ENCODE results near the gene ZNF224. TPM values are rescaled to one million over a fixed set of nuclear protein-coding genes. Genes with fewer than 3 reads are reported as not detected.
A peak's percentile ranks its signal among the peaks of the same experiment; 100 is the strongest.

The ZNF224 gene
- total RNA-seq: 18.2 TPM
- 47.0 TPM for polyA plus RNA-seq
- long read RNA-seq, donor 1, partial matches to known transcripts: 0 of 3 reads
- long read RNA-seq, donor 1, other reads (novel, unspliced or antisense): 0 of 3 reads
- long read RNA-seq, donor 2, transcript ZNF224-203 (1 exons, 1,552 nt): minor isoform, 6 of 20 reads
- long read RNA-seq, donor 2, transcript ZNF224-201 (6 exons, 3,980 nt): minor isoform, 5 of 20 reads
- long read RNA-seq, donor 2, transcript ZNF224-208 (1 exons, 2,994 nt): major isoform, 8 of 20 reads
- long read RNA-seq, donor 2, partial matches to known transcripts: 0 of 20 reads
- long read RNA-seq, donor 2, other reads (novel, unspliced or antisense): 0 of 20 reads
- long read RNA-seq, donor 3, transcript ZNF224-208 (1 exons, 2,994 nt): major isoform, 6 of 13 reads
- long read RNA-seq, donor 3, transcript ZNF224-203 (1 exons, 1,552 nt): minor isoform, 5 of 13 reads
- long read RNA-seq, donor 3, partial matches to known transcripts: 0 of 13 reads
- long read RNA-seq, donor 3, other reads (novel, unspliced or antisense): 0 of 13 reads
- long read RNA-seq, donor 4, partial matches to known transcripts: 0 of 7 reads
- long read RNA-seq, donor 4, other reads (novel, unspliced or antisense): 0 of 7 reads
- long read RNA-seq, donor 5, transcript ZNF224-208 (1 exons, 2,994 nt): major isoform, 7 of 14 reads
- long read RNA-seq, donor 5, partial matches to known transcripts: 0 of 14 reads
- long read RNA-seq, donor 5, other reads (novel, unspliced or antisense): 0 of 14 reads
- long read RNA-seq, donor 6, transcript ZNF224-208 (1 exons, 2,994 nt): major isoform, 8 of 15 reads
- long read RNA-seq, donor 6, partial matches to known transcripts: 0 of 15 reads
- long read RNA-seq, donor 6, other reads (novel, unspliced or antisense): 0 of 15 reads
- long read RNA-seq, donor 7, transcript ZNF224-208 (1 exons, 2,994 nt): major isoform, 6 of 11 reads
- long read RNA-seq, donor 7, transcript ZNF224-201 (6 exons, 3,980 nt): minor isoform, 5 of 11 reads
- long read RNA-seq, donor 7, partial matches to known transcripts: 0 of 11 reads
- long read RNA-seq, donor 7, other reads (novel, unspliced or antisense): 0 of 11 reads
- long read RNA-seq, donor 8, partial matches to known transcripts: 0 of 2 reads
- long read RNA-seq, donor 8, other reads (novel, unspliced or antisense): 0 of 2 reads
- long read RNA-seq, donor 9, transcript ZNF224-203 (1 exons, 1,552 nt): major isoform, 6 of 9 reads
- long read RNA-seq, donor 9, partial matches to known transcripts: 0 of 9 reads
- long read RNA-seq, donor 9, other reads (novel, unspliced or antisense): 0 of 9 reads
- long read RNA-seq, donor 10, partial matches to known transcripts: 0 of 4 reads
- long read RNA-seq, donor 10, other reads (novel, unspliced or antisense): 0 of 4 reads

DNA sequence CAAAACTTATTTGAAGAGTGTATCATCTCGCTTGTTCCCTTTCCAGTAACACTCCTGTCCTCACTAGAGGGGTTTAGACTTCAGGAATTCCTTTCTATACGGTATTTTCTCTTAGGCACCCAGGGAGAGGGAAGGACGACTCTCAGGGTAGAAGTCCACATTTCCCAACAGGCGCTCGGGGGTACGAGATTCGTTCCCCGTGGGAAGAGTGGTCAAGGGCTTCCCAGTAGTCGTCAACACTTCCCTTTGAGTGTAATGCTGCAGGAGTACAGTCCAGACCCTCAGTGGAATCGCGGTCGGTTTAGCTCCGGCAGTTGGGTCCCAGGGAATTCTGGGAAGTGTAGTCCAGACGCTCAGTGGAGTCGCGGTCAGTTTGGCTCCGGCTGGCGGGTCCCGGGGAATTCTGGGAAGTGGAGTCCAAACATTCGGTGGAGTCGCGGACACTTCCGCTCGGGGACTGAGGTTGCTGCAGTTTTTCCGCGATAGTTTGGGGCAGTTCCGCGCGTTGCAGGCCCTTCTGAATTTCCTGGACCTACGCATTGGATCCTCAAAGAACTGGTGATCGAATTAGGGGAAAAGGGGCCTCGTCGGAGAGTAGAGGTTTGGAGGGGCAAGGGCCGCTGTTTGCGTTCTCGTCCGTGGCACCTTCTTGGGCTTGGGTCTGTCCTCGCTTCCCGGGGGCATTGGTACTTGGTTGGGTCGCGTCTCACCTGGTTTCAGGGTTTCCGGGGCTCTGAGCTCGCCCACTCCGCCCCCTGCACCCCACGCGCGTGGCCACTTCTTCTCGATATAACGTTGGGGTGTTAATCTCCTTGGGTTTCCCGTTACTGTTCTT, at the start of gene ZNF224:
ZNF224 (plus strand) TSS at position 431 of the 835 bp plus-strand sequence. CDS start 3,513 bp downstream, outside the sequence.
- WGBS: under 1% methylated on average over 50 of the region's 50 CpGs
- peak within 1 kb of the TSS; percentile 54 to 85 for H3K27ac ChIP-seq (ENCODE audit: low read depth in 1 of 2, low read length in 1 of 2)
- H3K4me1 ChIP-seq (ENCODE audit: control insufficient read depth in 2 of 2, insufficient read depth in 2 of 2, low read length in 2 of 2): peaks cover 3 to 6% of the 10 kb centered on the region in 2 donors
- peak; percentile 74 to 93 (median 86) for DNase-seq (ENCODE audit: low read depth in 6 of 9, low spot score in 9 of 9)
- peak within 1 kb of the TSS; percentile 87 to 90 for H3K4me3 ChIP-seq (ENCODE audit: low read length in 2 of 2)
- H3K36me3 ChIP-seq (ENCODE audit: control insufficient read depth in 2 of 2, insufficient read depth in 2 of 2, low read length in 1 of 2): peaks cover 4 to 11% of the 10 kb centered on the region in 2 donors
- no peaks in the 10 kb centered on the region for H3K27me3 ChIP-seq (ENCODE audit: control insufficient read depth in 2 of 2, insufficient read depth in 1 of 2, low read length in 1 of 2)
- no peaks in the 10 kb centered on the region for H3K9me3 ChIP-seq (ENCODE audit: control insufficient read depth in 2 of 2, insufficient read depth in 1 of 2, low read length in 1 of 2)

DNA sequence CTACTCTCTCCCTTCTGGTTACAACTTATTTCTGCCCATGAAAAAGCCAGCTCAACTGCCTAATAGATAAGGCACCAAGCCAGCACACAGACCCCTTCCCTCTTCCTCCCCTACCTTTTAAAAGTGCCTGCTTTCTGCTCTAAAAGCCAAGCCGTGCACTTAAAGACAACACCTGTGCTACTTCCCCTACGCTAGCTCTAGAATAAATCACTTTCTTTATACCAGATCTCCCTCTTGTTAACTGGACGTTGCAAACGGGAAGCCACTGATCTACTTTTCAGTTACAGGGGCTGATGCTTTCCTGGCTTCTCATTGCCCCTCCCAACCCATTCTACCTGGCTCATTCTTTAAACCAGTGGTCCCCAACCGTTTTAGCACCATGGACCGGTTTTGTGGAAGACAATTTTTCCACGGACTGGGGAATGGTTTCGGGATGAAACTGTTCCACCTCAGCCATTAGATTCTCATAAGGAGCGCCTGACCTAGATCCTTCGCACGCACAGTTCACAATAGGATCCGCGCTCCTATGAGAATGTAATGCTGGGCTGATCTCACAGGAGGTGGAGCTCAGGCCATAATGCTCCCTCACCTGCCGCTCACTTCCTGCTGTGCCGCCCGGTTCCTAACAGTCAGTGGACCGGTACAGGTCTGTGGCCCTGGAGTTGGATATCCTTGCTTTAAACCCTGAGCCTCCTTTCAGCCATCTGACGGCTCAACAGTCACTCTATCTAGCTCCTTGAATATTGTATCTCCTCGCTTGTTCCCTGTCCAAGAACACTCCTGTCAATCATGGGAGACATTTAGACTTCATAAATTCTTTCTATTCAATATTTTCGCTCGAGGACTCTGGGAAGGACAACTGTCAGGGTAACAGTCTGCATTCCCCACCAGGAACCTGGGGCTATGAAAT, 43.2 kb upstream of the ZNF224 start:
- H3K36me3 ChIP-seq (ENCODE audit: control insufficient read depth in 2 of 2, insufficient read depth in 2 of 2, low read length in 1 of 2): peaks cover 0 to 4% of the 10 kb centered on the region in 2 donors
- peaks cover 0 to 2% of the 10 kb centered on the region in 2 donors for H3K27me3 ChIP-seq (ENCODE audit: control insufficient read depth in 2 of 2, insufficient read depth in 1 of 2, low read length in 1 of 2)
- H3K9me3 ChIP-seq (ENCODE audit: control insufficient read depth in 2 of 2, insufficient read depth in 1 of 2, low read length in 1 of 2): peaks cover 0 to 2% of the 10 kb centered on the region in 2 donors
- H3K27ac ChIP-seq (ENCODE audit: low read depth in 1 of 2, low read length in 1 of 2): peak overlapping the region in 1 of 2 donors; percentile 38
- H3K4me1 ChIP-seq (ENCODE audit: control insufficient read depth in 2 of 2, insufficient read depth in 2 of 2, low read length in 2 of 2): peaks cover 0 to 6% of the 10 kb centered on the region in 2 donors
- DNase-seq (ENCODE audit: low read depth in 6 of 9, low spot score in 9 of 9): peak in 4 of 9 donors; percentile 6 to 17 (median 10)
- 9% methylated on average over 21 of the region's 21 CpGs for WGBS
- H3K4me3 ChIP-seq (ENCODE audit: low read length in 2 of 2): peak overlapping the region; percentile 53 to 58

DNA sequence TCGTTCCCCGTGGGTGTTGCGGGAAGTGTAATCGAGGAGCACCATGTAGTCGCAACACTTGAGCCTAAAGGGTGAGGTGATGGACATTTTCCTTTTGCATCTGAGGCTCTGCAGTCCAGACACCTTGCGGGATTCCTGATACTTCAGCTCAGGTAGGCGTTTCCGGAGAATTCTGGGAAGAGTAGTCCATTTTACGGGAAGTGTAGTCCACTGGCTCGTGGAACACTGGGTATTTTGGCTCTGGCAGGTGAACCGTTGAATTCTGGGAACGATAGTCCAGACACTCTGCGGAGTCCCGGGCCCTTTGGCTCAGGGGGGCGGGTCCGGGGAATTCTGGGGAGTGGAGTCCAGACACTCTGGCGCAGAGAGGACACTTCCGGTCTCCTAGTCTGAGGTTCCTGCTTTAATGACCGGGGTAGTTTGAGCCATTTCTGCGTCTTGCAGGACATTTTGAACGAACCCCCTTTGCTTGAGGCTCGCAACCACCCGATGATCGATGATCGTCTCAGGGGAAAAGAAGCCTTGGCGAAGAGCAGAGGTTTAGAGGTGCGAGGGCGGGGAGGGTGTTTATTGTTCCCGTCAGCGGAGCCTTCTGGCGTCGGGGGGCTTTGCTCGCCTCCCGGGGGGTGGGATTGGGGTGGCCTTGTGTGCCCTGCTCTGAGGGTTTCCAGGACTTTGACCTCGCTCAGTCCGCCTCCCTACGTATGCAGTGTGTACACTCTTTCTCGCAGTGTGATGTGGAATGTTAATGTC, 42.3 kb upstream of the ZNF224 start, which contains the start of gene ZNF223:
ZNF223 (plus strand) TSS at position 387 of the 753 bp plus-strand sequence. CDS start 3,141 bp downstream, outside the sequence.
- H3K27ac ChIP-seq (ENCODE audit: low read depth in 1 of 2, low read length in 1 of 2): peak within 1 kb of the TSS in 1 of 2 donors; percentile 38
- 2% methylated on average over 38 of the region's 38 CpGs for WGBS

DNA sequence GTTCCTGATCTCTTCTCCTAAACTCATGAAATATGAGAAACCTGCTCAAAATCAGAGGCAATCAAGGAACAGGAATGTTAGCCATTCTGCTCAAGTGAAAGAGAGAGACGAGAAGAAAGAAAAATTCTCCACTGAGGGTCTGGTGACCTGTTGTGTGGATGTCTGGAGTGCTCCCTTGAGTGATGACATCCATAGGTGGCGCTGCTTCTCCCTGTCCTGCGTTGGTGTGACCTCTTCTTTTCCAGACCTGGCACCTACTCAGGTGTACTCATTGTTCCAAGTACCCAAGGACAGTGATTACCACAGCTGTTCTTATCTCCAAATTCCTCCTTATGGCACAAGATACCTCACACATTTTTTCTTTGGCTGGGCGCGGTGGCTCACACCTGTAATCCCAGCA, 38.3 kb upstream of the ZNF224 start:
- WGBS: 99% methylated on average over 5 of the region's 5 CpGs
- no peak overlapping the region for H3K27ac ChIP-seq (ENCODE audit: low read depth in 1 of 2, low read length in 1 of 2)
- no peak for DNase-seq (ENCODE audit: low read depth in 6 of 9, low spot score in 9 of 9)
- H3K27me3 ChIP-seq (ENCODE audit: control insufficient read depth in 2 of 2, insufficient read depth in 1 of 2, low read length in 1 of 2): no peaks in the 10 kb centered on the region
- H3K36me3 ChIP-seq (ENCODE audit: control insufficient read depth in 2 of 2, insufficient read depth in 2 of 2, low read length in 1 of 2): peaks cover 4 to 7% of the 10 kb centered on the region in 2 donors
- peaks cover 0 to 4% of the 10 kb centered on the region in 2 donors for H3K4me1 ChIP-seq (ENCODE audit: control insufficient read depth in 2 of 2, insufficient read depth in 2 of 2, low read length in 2 of 2)
- H3K4me3 ChIP-seq (ENCODE audit: low read length in 2 of 2): no peak overlapping the region
- peaks cover 4 to 7% of the 10 kb centered on the region in 2 donors for H3K9me3 ChIP-seq (ENCODE audit: control insufficient read depth in 2 of 2, insufficient read depth in 1 of 2, low read length in 1 of 2)

More for the DNA sequence above, 42.3 kb upstream of the ZNF224 start, which contains the start of gene ZNF223:
- Histone ChIP-seq H3K9me3 (ENCODE audit: control insufficient read depth in 2 of 2, insufficient read depth in 1 of 2, low read length in 1 of 2) (peaks cover 0 to 3% of the 10 kb centered on the region in 2 donors), H3K4me1 (ENCODE audit: control insufficient read depth in 2 of 2, insufficient read depth in 2 of 2, low read length in 2 of 2) (peaks cover 0 to 6% of the 10 kb centered on the region in 2 donors), H3K27me3 (ENCODE audit: control insufficient read depth in 2 of 2, insufficient read depth in 1 of 2, low read length in 1 of 2) (peaks cover 0 to 2% of the 10 kb centered on the region in 2 donors), H3K4me3 (ENCODE audit: low read length in 2 of 2) (peak within 1 kb of the TSS; percentile 53 to 58), H3K36me3 (ENCODE audit: control insufficient read depth in 2 of 2, insufficient read depth in 2 of 2, low read length in 1 of 2) (peaks cover 0 to 4% of the 10 kb centered on the region in 2 donors)
- DNase-seq (ENCODE audit: low read depth in 6 of 9, low spot score in 9 of 9): peak; percentile 44 to 84 (median 60)

DNA sequence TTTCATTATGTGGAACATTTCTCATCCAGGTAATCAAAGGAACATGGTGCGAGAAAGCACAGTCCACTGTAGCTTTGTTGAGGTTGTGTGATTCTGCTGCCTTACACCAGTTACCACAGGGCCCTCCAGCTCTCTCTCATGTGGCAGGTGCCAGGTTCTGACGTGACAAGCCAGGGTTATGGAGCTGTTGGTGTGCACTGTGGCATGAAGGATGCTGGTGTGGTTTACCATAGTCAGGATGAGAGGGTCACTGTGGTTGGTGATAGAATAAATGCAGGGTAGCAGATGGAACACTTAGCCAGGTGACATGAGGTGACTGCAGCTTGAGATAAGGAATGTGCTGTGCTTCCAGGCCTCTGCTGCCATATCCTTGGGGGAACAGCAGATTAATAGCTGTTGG, 34.9 kb upstream of the ZNF224 start:
- H3K36me3 ChIP-seq (ENCODE audit: control insufficient read depth in 2 of 2, insufficient read depth in 2 of 2, low read length in 1 of 2): peaks cover 7 to 13% of the 10 kb centered on the region in 2 donors
- DNase-seq (ENCODE audit: low read depth in 6 of 9, low spot score in 9 of 9): no peak
- H3K4me3 ChIP-seq (ENCODE audit: low read length in 2 of 2): no peak overlapping the region
- no peak overlapping the region for H3K27ac ChIP-seq (ENCODE audit: low read depth in 1 of 2, low read length in 1 of 2)
- H3K27me3 ChIP-seq (ENCODE audit: control insufficient read depth in 2 of 2, insufficient read depth in 1 of 2, low read length in 1 of 2): no peaks in the 10 kb centered on the region
- 70% methylated on average over 2 of the region's 2 CpGs for WGBS
- no peaks in the 10 kb centered on the region for H3K4me1 ChIP-seq (ENCODE audit: control insufficient read depth in 2 of 2, insufficient read depth in 2 of 2, low read length in 2 of 2)
- peaks cover 4 to 14% of the 10 kb centered on the region in 2 donors for H3K9me3 ChIP-seq (ENCODE audit: control insufficient read depth in 2 of 2, insufficient read depth in 1 of 2, low read length in 1 of 2)

DNA sequence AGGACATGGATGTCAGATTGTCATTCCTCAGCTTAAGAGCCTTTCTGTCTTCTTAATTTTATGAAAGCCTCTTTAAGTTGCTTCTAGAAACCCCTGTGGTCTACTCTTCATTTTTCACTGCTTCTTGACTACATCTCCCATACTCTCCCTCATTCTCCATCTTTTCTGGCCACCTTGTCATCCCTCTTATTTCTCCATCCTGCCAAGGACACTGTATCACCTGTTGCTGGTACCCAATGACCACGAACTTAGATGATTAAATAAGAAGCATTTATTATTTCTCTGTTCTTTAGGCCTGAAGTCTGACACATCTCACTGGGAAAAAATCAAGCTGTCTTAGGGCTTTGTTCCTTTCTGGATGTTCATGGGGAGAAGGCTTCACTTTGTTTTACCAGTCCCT, 33.1 kb upstream of the ZNF224 start:
- no peaks in the 10 kb centered on the region for H3K4me1 ChIP-seq (ENCODE audit: control insufficient read depth in 2 of 2, insufficient read depth in 2 of 2, low read length in 2 of 2)
- peaks cover 7 to 22% of the 10 kb centered on the region in 2 donors for H3K9me3 ChIP-seq (ENCODE audit: control insufficient read depth in 2 of 2, insufficient read depth in 1 of 2, low read length in 1 of 2)
- peaks cover 7 to 13% of the 10 kb centered on the region in 2 donors for H3K36me3 ChIP-seq (ENCODE audit: control insufficient read depth in 2 of 2, insufficient read depth in 2 of 2, low read length in 1 of 2)
- no peak overlapping the region for H3K4me3 ChIP-seq (ENCODE audit: low read length in 2 of 2)
- H3K27ac ChIP-seq (ENCODE audit: low read depth in 1 of 2, low read length in 1 of 2): no peak overlapping the region
- H3K27me3 ChIP-seq (ENCODE audit: control insufficient read depth in 2 of 2, insufficient read depth in 1 of 2, low read length in 1 of 2): no peaks in the 10 kb centered on the region
- 98% methylated on average over 1 of the region's 1 CpG for WGBS
- no peak for DNase-seq (ENCODE audit: low read depth in 6 of 9, low spot score in 9 of 9)

DNA sequence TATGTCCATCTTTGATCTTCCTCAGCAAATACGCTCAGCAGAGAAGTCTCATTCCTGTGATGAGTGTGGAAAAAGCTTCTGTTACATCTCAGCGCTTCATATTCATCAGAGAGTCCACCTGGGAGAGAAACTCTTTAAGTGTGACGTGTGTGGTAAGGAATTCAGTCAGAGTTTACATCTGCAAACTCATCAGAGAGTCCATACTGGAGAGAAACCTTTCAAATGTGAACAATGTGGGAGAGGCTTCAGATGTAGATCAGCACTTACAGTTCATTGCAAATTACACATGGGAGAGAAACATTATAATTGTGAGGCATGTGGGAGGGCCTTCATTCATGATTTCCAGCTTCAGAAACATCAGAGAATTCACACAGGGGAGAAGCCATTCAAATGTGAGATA, 27.9 kb upstream of the ZNF224 start:
- WGBS: 60% methylated on average over 3 of the region's 3 CpGs
- peaks cover under 1% of the 10 kb centered on the region in 2 donors for H3K4me1 ChIP-seq (ENCODE audit: control insufficient read depth in 2 of 2, insufficient read depth in 2 of 2, low read length in 2 of 2)
- peaks cover 10 to 18% of the 10 kb centered on the region in 2 donors for H3K9me3 ChIP-seq (ENCODE audit: control insufficient read depth in 2 of 2, insufficient read depth in 1 of 2, low read length in 1 of 2)
- H3K27me3 ChIP-seq (ENCODE audit: control insufficient read depth in 2 of 2, insufficient read depth in 1 of 2, low read length in 1 of 2): no peaks in the 10 kb centered on the region
- H3K27ac ChIP-seq (ENCODE audit: low read depth in 1 of 2, low read length in 1 of 2): no peak overlapping the region
- DNase-seq (ENCODE audit: low read depth in 6 of 9, low spot score in 9 of 9): no peak
- H3K36me3 ChIP-seq (ENCODE audit: control insufficient read depth in 2 of 2, insufficient read depth in 2 of 2, low read length in 1 of 2): peaks cover 11 to 17% of the 10 kb centered on the region in 2 donors
- H3K4me3 ChIP-seq (ENCODE audit: low read length in 2 of 2): no peak overlapping the region
